GM08714 (cell line): ENCODE data around the gene CRELD1.
"Not testable (repeated sequence)": the region's sequence is repeated elsewhere in the genome, so short reads cannot be mapped to it uniquely, and the experiment has no call there.

ENCODE experiments used
- H3K4me3 ChIP-seq: fragments of 200-500 bp; sonication (Bioruptor generic); 2 replicates; pipeline ENCODE4 v1.5.1; 2014; ENCODE audit warnings: mild to moderate bottlenecking, low read length, inconsistent platforms
- ZNF274 ChIP-seq: IDR thresholded peaks from 2 replicates; pipeline ENCODE4 v1.6.1; 2012; ENCODE audit warnings: mild to moderate bottlenecking, low read depth, low read length

The CRELD1 gene

DNA sequence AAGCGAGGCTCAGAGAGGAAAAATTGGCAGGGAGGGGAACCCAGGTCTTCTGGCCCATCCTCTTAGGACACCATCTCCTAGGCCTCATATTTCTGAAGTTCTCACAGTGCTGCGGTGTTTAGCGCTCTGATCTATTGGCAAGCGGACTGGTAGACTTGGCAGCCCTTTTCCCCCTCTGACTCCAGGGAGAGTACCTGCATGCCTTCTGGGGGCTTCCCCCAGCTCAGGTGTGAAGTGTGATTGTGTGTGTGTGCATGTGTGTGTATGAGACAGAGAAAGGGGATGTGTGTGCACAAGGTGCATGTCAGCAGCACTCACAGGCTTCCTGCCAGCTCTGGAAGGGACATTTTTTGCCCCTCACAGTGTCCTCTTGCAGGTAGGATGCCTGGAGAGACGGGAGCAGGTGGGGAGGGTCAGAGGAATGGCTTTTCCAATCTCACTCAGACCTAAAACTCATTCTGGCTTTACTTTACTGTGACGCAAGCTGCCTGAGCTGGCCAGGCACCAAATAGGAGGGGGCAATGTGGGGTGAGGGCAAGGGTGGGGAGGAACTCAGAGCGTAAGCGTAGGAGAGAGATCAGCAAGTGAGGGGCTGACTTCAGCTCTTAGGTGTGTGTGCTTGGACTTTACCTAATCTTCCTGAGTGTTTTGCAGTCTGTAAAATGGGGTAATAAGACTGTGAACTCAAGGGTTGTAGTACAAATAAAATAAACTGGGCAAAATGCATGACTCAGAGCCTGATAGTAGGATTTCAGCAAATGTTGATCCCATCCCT, 35.0 kb upstream of the CRELD1 start:
- H3K4me3 ChIP-seq = no peak overlapping the region
- TF ChIP-seq ZNF274 = no peak

DNA sequence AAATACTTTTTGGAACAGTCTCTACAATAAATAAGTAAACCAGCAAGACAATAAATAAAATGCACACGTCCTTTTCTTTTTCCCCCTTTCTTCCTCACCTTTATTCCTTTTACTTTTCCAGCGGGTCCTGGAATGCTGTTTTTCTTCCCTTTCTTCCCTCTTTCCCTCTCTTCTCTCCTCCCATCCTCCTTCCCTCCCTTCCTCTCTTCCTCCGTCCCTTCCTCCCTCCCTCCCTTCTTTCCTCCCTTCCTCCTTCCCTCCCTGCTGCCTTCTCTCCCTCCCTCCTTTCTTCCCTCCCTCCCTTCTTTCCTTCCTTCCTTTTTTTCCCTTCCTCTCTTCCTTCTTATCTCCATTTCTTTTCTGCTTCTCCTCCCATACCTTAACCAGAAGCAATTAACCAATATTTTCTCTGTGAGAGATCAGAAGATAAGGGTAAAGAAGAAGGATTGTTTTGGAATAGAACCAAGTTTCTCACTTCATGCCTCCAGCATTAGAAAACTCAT, 34.3 kb upstream of the CRELD1 start:
- TF ChIP-seq ZNF274 = no peak
- H3K4me3 ChIP-seq = no peak overlapping the region

DNA sequence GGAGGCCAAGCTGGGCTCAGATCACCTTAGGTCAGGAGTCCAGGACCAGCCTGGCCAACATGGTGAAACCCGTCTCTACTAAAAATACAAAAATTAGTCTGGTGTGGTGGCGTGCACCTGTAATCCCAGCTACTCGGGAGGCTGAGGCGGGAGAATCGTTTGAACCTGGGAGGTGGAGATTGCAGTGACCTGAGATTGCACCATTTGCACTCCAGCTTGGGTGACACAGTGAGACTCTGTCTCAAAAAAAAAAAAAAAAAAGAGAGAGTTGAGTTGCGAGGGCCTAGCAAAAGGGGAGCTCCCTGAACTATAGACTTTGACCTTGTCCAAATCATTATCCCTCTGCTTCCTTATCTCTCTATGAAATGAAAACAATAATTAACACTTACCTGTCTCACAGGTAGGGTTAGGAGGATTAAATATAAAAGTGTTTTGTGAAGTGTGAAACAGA, 32.6 kb upstream of the CRELD1 start:
- H3K4me3 ChIP-seq = not testable (repeated sequence)

GRCh38 chr3:9901967-9902366, 31.7 kb upstream of the CRELD1 start:
- no peak for TF ChIP-seq ZNF274
- no peak overlapping the region for H3K4me3 ChIP-seq

DNA sequence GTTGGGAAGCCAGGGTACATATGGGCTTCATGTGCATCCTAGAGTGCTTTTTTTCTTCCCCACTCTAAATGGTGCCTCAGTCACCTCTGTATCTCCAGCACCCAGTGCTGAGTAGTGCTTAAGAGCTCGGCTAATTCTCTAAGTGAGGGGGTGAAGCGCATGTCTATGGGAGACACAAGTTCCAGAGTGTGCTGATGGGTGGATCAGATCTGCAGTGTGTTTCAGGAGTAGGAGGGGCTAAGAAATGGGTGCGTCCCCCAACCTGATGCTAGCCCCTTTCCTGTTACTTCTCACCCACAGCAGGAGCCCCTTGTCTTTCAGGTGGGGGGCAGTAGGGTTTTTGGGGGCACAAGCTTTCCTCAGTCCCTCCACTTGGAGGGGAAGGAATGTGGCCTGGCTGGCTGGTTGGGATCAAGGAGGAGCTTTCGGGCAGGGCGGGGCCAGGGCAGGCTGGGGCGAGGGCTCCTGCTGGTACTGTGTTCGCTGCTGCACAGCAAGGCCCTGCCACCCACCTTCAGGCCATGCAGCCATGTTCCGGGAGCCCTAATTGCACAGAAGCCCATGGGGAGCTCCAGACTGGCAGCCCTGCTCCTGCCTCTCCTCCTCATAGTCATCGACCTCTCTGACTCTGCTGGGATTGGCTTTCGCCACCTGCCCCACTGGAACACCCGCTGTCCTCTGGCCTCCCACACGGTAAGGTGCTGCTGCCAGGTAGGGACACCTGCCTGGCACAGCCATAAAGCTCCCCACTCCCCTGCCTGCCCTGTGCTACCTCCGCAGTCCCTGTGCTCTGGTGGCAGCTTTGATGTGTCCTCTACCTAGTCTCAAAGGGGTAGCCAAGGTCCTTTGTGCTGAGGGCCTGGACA, 31.0 kb upstream of the CRELD1 start, which contains the start of gene IL17RE:
Gene IL17RE (plus strand): TSS at position 477 of the 866 bp plus-strand sequence. CDS start 85 bp downstream, at position 562.
- no peak within 1 kb of the TSS for H3K4me3 ChIP-seq
- TF ChIP-seq ZNF274 = no peak

DNA sequence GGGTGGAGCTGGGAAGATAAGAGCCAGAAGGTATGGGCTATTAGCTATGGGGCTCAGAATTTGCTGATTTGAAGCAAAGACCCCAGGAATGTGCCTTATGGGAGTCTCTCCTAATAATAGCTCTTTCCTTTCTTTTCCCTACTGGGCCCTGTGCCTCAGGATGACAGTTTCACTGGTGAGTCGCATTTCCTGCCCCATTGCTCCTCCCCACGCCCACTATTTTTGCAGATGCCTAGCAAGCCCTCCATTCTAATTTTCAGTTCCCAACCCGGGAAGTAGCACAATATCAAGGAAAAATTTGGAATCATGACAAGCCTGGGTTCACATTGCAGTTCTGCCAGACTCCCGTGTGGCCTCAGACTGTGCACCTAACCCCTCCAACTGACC, 30.4 kb upstream of the CRELD1 start:
- TF ChIP-seq ZNF274 = no peak
- H3K4me3 ChIP-seq = no peak overlapping the region

DNA sequence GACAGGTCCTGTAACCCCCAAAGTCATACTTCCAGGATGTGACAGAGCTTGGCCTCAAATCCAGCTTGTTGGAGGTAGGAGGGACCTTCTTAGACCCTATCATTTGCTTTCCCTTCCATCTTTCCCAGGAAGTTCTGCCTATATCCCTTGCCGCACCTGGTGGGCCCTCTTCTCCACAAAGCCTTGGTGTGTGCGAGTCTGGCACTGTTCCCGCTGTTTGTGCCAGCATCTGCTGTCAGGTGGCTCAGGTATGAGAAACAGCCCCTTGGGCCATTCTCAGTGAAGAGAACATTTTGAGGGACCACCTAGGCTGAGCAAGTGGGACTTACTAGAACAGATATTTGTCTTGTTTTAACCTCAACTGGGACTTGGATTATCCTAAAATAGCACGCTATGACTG, 29.7 kb upstream of the CRELD1 start:
- H3K4me3 ChIP-seq = no peak overlapping the region
- TF ChIP-seq ZNF274 = no peak

GRCh38 chr3:9906480-9906879, 27.2 kb upstream of the CRELD1 start:
- no peak for TF ChIP-seq ZNF274
- H3K4me3 ChIP-seq = no peak overlapping the region

- no peak overlapping the region for H3K4me3 ChIP-seq
These were observed 25.3 kb upstream of the CRELD1 start for GRCh38 chr3:9908286-9908685.

DNA sequence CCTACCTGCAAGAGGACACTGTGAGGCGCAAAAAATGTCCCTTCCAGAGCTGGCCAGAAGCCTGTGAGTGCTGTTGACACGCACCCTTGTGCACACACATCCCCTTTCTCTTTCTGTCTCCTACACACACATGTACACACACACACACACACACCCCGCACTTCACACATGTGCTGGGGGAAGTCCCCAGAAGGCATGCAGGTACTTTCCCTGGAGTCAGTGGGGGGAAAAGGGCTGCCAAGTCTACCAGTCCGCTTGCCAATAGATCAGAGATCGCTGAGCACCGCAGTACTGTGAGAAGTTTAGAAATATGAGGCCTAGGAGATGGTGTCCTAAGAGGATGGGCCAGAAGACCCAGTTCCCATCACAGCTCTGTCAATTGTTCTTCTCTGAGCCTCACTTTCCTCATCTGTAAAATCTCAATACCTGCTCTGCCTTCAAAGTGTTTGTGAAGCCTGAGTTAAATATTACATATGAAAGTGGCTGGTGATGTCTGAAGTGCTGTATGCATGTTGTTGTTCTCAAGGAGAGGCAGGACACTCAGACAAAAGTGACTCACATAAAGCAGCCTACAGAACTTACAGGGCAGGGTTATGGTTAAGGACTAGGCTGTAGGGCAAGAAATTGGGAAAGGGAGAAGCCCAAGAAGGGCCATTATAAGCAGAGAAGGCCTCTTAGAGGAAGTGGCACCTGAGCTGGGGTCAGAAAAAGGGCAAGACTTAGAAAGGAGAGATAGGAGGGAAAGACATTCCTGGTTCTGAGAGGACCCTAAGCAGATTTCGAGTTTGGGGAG, 24.2 kb upstream of the CRELD1 start:
- no peak overlapping the region for H3K4me3 ChIP-seq
- TF ChIP-seq ZNF274 = no peak

More at GRCh38 chr3:9908286-9908685, 25.3 kb upstream of the CRELD1 start:
- no peak for TF ChIP-seq ZNF274

DNA sequence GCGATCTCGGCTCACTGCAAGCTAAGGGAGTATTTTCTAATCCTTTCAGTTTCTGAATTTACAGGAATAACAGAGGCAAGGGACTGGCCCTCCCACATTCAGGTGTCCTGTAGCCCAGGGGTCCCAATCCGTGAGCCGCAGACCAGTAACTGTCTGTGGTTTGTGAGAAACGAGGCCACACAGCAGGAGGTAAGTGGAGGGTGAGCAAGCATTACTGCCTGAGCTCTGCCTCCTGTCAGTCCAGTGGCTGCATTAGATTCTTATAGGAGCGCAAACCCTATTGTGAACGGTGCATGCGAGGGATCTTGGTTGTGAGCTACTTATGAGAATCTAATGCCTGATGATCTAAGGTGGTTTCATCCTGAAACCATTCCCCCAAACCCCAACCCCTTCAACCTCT, 21.8 kb upstream of the CRELD1 start:
- TF ChIP-seq ZNF274 = no peak
- no peak overlapping the region for H3K4me3 ChIP-seq

DNA sequence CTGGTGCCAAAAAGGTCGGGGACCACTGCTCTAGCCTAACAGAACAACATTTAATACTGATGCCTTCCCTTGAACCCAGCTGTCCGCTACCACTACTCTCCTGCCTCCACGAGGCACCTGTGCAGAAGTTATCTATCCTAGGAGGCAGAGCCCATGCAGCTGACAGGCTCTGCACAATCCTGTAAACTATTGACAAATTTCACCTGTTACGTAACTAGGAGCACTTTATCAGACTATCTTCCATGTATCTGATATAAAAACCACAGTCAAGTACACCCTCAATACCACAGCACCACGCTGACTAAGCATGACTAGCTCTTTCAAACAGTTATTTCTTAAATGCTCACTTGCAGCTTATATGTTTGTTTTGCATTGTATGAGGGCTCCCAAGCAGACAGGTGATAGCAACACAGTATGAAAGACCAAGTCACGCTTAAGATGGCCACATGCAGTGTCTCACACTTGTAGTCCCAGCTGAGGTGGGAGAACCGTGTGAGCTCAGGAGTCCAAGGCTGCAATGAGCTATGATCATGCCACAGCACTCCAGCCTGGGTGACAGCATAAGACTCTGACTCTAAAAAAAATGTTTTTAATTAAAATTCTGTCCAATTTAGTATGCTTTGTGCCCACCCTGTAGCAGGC, 21.2 kb upstream of the CRELD1 start:
- no peak overlapping the region for H3K4me3 ChIP-seq
- TF ChIP-seq ZNF274 = no peak

DNA sequence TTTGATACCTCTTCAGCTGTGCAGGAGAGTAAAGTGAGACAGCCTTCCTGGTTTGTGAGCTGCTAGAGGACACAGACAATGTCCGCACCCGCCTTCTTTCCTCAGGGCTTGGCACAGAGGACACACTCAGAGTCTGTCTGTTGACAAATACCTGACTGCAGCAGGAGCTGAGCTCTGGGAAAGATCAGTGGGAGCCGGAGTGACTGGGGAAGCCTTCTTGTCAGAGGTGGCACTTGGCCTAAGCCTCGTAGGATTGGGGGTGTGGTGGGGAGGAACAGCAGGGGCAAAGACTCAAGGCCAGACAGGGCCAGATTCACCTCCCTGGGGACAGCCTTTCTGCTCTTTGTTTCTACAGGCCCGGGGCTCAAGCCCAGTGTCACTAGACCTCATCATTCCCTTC, 20.0 kb upstream of the CRELD1 start:
- TF ChIP-seq ZNF274 = no peak
- no peak overlapping the region for H3K4me3 ChIP-seq

DNA sequence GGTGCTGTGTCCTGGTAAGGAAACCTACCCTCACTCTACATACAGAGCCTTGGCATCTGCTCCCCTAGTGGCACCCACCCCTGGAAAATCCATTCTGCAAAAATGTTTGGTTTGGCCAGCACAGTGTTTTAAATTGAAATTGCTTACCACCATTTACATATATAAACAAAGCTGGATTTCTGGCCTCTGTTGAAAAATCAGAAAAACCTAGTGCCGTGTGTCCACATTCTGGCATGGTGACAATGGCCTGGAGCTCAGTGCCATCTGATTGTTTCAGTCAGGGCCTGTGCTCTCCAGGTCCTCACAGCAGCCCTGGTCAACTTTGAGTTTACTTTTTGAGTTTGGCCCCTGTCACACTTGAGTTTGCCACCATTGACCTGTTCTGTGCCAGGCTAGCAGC, 19.6 kb upstream of the CRELD1 start:
- H3K4me3 ChIP-seq = no peak overlapping the region
- no peak for TF ChIP-seq ZNF274
